ENCODE measurements around the gene PHC3.

GRCh38 chr3:170137986-170138385 is 43.5 kb downstream of the PHC3 start:
- TF ChIP-seq CTCF (IDR thresholded peaks at IDR 0.05 in 8 of 11, conservative IDR thresholded peaks at IDR 0.05 in 3 of 11): no peak
- no peak for TF ChIP-seq POLR2A (IDR thresholded peaks at IDR 0.05)

Measured in spleen (tissue), 7 donors.